ENCODE data around the gene MTCL3.

Gene MTCL3

DNA sequence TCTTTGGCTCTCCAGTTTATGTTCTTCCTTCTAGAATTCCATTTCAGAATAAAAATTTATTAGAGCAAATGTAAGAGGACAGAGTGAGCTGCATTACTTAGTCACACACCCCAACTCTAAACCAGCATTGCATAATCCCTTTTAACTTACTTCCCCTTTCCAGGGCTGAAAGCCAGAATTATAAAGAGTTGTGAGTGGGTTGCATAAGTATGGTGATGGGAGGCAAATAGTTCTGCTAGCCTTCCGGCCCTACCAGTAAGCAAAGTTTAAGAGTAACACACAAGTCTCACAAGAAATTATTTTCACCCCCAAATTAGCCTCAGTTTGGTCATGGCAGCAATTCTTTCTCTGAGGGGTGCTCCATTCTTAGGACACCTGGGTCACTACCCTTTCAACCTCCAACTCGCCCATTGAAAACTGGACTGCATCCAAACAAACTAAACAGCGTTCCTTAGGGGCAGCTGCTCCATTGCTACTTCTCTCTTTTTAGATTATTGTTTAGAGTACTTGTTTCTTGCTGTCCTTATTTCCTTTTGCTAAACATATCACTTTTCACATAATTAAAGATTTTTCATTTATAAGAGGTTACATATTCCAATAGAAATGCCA lies 61.6 kb downstream of the MTCL3 start:
- no peaks in the 10 kb centered on the region for H3K9me3 Mint-ChIP-seq
- H3K27ac Mint-ChIP-seq = no peak overlapping the region
- no peaks in the 10 kb centered on the region for H3K36me3 Mint-ChIP-seq
- peaks cover 31% of the 10 kb centered on the region for H3K4me1 Mint-ChIP-seq
- TF ChIP-seq, protein P1, sequence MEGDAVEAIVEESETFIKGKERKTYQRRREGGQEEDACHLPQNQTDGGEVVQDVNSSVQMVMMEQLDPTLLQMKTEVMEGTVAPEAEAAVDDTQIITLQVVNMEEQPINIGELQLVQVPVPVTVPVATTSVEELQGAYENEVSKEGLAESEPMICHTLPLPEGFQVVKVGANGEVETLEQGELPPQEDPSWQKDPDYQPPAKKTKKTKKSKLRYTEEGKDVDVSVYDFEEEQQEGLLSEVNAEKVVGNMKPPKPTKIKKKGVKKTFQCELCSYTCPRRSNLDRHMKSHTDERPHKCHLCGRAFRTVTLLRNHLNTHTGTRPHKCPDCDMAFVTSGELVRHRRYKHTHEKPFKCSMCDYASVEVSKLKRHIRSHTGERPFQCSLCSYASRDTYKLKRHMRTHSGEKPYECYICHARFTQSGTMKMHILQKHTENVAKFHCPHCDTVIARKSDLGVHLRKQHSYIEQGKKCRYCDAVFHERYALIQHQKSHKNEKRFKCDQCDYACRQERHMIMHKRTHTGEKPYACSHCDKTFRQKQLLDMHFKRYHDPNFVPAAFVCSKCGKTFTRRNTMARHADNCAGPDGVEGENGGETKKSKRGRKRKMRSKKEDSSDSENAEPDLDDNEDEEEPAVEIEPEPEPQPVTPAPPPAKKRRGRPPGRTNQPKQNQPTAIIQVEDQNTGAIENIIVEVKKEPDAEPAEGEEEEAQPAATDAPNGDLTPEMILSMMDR (IDR thresholded peaks at IDR 0.05; ENCODE audit: unreplicated experiment) = no peak
- no peaks in the 10 kb centered on the region for H3K27me3 Mint-ChIP-seq (ENCODE audit: low read depth)
- no peak for DNase-seq (ENCODE audit: low spot score in 2 of 2, unreplicated experiment in 2 of 2)
- no peak overlapping the region for H3K4me3 Mint-ChIP-seq

DNA sequence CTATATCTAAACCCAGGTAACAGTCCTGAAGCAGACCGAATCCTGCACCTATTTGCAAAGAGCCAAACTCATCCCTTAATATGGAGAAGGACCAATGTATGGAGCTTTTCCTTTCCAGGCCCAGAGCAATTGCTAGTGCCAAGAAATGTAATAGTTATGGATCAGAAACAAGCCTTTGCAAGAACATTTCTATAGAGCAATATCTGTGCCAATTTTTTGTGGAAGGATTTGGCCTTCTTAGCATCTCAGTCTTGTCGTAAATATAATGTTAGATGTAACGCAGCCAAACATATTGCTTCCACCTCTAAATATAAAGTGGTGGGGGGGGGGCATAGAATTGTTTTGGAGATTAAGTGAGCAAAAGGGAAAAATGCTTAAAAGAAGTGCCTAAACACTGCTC lies 62.7 kb downstream of the MTCL3 start:
- no peaks in the 10 kb centered on the region for H3K9me3 Mint-ChIP-seq
- TF ChIP-seq, protein P1 (IDR thresholded peaks at IDR 0.05; ENCODE audit: unreplicated experiment) = no peak
- H3K4me3 Mint-ChIP-seq = no peak overlapping the region
- no peaks in the 10 kb centered on the region for H3K27me3 Mint-ChIP-seq (ENCODE audit: low read depth)
- peaks cover 34% of the 10 kb centered on the region for H3K4me1 Mint-ChIP-seq
- H3K36me3 Mint-ChIP-seq = no peaks in the 10 kb centered on the region
- DNase-seq (ENCODE audit: low spot score in 2 of 2, unreplicated experiment in 2 of 2) = no peak
- H3K27ac Mint-ChIP-seq = no peak overlapping the region

DNA sequence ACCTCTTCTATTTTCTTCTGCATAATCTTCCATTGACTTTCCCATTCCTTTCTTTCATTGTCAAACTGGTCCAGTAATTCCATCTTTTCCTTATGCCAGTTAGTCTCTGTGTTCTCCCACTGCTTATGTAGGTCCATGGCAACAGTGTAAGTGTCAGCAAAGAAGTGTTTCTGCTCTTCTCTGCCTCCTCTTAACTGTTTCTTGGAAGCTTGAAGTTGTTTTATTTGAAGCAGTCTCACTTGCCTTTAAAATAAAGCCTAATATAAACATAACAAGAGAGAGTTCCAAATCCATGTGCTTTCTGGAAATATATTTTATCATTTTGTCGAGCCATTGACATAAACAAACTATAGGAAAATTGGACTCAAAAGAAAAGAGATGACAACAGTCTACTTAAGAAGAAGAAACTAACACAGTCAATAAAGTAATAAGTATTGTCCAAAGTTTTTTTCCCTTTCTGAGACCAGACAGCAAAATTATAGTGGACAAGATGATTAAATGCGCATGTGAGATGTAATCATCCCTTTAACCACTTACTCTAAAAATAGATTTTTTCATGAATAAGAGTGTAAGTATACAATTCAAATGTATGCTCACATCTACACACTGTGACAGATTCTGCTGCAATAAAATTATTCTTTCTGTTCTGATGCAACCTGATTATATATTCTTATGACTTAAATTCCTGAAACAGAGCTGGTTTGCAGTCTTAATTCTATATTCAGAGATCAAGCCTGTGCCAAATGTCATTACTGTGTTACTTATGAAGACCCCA lies 65.1 kb downstream of the MTCL3 start:
- TF ChIP-seq, protein P1 (IDR thresholded peaks at IDR 0.05; ENCODE audit: unreplicated experiment) = no peak

DNA sequence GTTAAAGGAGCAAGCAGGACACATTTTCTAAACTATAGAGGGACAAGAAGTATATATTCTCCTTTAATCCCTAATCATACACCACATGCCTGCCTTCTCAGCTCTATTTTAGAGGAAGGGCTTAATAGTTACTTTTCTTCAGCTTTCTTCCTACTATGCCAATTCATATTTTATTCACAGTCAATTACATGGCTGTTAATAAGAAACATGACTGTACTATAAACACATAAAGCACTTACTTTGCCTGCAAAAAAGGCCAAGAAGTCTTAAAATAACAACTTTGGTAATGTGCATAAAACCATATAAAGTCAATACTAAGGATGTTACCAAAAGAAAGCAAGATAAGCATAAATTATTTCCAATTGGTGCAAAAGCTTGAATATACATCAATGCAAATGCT lies 66.3 kb downstream of the MTCL3 start:
- Mint-ChIP-seq H3K4me1 (peaks cover 15% of the 10 kb centered on the region), H3K27me3 (ENCODE audit: low read depth) (no peaks in the 10 kb centered on the region), H3K9me3 (no peaks in the 10 kb centered on the region), H3K27ac (no peak overlapping the region), H3K4me3 (no peak overlapping the region), H3K36me3 (no peaks in the 10 kb centered on the region)
- DNase-seq (ENCODE audit: low spot score in 2 of 2, unreplicated experiment in 2 of 2) = no peak
- TF ChIP-seq, protein P1 (IDR thresholded peaks at IDR 0.05; ENCODE audit: unreplicated experiment) = no peak

More for the DNA sequence above, 65.1 kb downstream of the MTCL3 start:
- Mint-ChIP-seq H3K4me1 (peaks cover 22% of the 10 kb centered on the region), H3K27ac (no peak overlapping the region), H3K4me3 (no peak overlapping the region), H3K36me3 (no peaks in the 10 kb centered on the region), H3K9me3 (no peaks in the 10 kb centered on the region), H3K27me3 (ENCODE audit: low read depth) (no peaks in the 10 kb centered on the region)
- no peak for DNase-seq (ENCODE audit: low spot score in 2 of 2, unreplicated experiment in 2 of 2)

DNA sequence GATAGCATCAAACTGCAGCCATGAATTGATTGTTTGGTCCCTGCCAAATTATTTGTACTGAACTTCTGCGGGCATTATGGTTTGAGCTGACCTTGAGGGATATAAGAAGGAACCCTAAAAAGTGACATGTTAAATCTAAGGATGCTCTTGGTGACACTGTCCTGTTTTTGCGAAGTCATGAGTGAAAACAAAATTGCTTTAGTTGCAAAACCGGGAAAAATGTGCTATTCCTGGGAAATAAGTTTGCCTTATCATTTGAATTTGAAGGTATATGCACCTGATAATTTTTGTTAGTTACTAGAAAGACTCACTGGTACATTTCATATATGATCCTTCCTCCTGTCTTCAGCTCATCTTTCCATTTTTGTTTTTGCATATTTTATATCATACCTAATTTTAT lies 67.7 kb downstream of the MTCL3 start:
- Mint-ChIP-seq H3K36me3 (no peaks in the 10 kb centered on the region), H3K27me3 (ENCODE audit: low read depth) (no peaks in the 10 kb centered on the region), H3K4me3 (no peak overlapping the region), H3K4me1 (peaks cover 14% of the 10 kb centered on the region), H3K27ac (no peak overlapping the region), H3K9me3 (no peaks in the 10 kb centered on the region)
- TF ChIP-seq, protein P1 (IDR thresholded peaks at IDR 0.05; ENCODE audit: unreplicated experiment) = no peak
- DNase-seq (ENCODE audit: low spot score in 2 of 2, unreplicated experiment in 2 of 2) = no peak

Measured in mesothelial cell of epicardium (in vitro differentiated cells).